Left lobe of liver (tissue), 2 donors: ENCODE data around the gene DYSF. TPM values are rescaled to one million over a fixed set of nuclear protein-coding genes. Genes with fewer than 3 reads are reported as not detected.

Source experiments
- ATAC-seq: fragments of 200-7000 bp; cut with Tn5 transposase; one replicate; pipeline ENCODE4 v1.9.1; 2020; ENCODE audit warnings: mild to moderate bottlenecking, moderate library complexity
- DNase-seq: peaks from one replicate; pipeline ENCODE4 v3.0.0-alpha.2; 2020; ENCODE audit warnings: low spot score
- total RNA-seq: library from RNA; stranded (reverse); gene quantifications from one replicate; pipeline ENCODE4 v1.2.1, GENCODE V29; 2021
- donor health status: DM: no; HTN: no; CAD: no; lungs with moderate emphysema.
- donor health status: DM: no; HTN: yes; CAD: no.

The DYSF gene
- total RNA-seq, 1 donor from 2014 or later: 30.0 TPM

DNA sequence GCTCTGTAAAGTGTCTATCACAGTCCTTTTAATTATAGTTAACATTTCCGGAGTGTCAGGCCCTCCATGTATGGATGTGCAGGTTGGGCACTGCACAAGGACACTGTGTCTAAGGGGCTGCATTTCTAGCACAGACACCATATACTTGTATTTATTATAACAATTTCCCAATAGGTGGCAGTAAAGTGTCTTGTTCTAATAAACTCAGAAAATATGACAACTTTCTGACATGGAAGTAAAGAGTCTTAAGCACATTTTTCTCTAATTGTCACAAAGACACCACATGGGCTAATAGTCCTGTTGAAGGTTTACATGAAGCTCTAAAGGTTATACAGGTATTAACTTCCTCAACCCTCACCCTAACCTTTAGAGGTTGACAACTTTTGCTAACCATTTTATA is 156.6 kb downstream of the DYSF start:
- peak; percentile 47 for ATAC-seq
- DNase-seq: no peak

DNA sequence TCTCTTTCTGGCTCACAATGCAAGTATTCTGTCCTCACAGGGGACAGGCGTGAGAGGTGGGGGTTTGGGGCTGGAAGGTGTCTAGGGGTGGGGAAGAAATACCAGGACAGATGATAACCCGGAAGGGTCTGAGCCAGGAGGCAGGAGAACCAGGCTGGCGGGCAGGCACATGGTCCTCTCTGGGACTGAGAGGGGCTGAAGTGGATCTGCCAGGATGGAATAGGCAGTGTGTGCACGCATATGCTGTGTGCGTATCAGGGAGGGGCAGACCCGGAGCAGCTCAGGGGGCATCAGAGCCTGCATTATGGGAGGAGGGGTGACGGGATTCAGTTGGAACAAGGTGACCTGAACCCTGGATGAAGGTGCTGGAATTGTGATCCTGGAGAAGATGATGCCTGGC is 157.3 kb downstream of the DYSF start:
- ATAC-seq (no peak), DNase-seq (peak; percentile 33)

DNA sequence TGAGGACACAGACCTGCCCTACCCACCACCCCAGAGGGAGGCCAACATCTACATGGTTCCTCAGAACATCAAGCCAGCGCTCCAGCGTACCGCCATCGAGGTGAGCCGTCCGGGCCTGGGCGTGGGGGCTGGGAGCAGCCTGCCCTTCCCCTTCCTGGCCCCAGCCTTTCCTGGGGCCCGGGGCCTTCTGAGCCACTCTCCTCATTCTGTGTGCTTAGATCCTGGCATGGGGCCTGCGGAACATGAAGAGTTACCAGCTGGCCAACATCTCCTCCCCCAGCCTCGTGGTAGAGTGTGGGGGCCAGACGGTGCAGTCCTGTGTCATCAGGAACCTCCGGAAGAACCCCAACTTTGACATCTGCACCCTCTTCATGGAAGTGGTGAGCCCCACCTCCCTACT is 157.9 kb downstream of the DYSF start:
- no peak for ATAC-seq

DNA sequence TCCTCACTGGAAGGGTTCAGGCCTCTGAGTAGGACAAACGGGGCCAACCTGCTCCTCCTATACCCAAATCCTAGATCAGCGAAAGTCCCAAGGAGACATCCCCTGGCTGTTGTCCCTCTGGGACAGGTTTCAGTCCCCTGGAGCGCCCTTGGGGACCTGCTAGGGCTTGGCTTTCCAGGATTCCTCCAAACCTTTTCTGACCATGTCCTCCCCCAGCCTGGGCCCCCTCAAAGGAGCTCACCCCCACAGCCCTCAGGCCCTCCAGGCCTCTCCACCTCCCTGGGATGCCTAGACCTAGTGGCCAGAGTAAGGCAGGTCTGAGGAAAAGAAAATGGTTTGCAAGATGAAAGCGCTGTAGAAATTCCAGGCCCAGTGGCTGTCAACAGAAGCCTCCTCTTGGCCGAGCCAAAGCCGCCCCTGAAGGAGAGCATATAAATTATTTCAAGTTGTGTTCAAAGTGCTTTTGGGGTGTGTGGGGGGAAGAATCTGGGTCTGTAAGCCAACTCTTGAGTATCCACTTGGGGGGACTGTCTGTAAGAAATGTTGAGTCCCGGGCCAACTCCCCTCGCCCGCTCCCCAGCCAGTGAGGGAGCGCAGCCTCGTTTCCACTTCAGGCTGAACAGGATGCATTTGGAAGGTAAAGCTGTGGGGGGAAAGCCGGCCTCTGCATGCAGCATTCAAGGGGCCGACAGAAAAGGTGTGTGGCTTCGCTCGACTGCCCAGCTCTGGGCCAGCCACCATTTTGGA is 158.6 kb downstream of the DYSF start:
- DNase-seq: peak; percentile 29
- ATAC-seq: no peak

More for the DNA sequence above, 157.9 kb downstream of the DYSF start:
- peak; percentile 28 for DNase-seq

DNA sequence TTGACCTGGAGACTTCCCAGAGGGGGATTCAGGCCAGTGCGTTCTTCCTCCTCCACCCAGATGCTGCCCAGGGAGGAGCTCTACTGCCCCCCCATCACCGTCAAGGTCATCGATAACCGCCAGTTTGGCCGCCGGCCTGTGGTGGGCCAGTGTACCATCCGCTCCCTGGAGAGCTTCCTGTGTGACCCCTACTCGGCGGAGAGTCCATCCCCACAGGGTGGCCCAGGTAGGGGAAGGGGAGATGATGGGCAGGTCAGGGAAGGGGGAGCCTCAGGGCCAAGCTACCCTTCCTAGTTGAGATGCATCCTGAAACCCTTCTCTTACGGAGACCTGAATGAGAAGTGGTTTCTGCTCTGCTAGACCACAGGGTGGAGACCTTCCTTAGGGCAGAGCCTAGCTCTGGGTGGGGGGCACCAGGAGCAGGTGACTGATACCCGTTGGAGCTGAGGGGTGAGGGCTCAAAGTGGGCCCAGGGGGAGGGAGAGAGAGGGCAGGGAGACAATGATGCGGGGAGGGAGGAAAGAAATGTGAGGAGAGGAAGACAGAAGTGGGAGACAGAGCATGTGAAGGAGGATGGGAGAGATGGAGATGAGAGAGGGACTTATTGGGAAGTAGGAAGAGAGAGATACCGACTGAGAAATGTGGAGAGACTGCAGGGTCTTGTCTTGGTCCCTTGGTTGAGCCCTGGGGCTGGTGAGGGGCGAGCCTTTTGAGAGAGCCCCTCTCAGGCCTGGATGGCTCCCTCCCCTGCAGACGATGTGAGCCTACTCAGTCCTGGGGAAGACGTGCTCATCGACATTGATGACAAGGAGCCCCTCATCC is 159.4 kb downstream of the DYSF start:
- ATAC-seq (no peak), DNase-seq (peak; percentile 43)

DNA sequence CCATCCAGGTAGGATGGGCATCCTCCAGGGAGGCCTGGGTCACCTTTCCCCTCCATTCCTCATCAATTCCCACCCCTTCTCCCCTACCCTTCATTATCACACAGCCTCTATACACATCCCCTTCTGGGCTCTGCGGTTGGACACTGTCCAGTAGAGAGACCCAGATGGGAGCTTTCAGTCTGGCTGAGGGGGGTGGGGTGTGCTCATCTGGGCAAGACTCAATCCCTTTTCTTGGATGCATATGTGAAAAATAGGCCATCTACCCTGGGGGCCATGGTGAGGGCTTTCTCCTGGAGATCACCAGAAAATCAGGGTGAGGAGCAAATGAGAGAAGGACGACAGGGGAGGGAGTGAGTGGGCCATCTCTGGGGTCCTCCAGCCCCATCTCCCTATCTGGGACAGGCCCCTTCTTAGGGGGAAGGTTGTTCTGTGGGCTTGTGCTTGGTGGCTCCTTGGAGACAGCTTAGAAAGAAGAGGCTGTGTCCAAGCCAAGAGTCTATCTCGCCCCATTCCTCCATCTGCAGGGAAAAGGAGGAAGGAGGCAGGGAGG is 160.1 kb downstream of the DYSF start:
- DNase-seq: peak; percentile 35

GRCh38 chr2:71613953-71614925 is 160.9 kb downstream of the DYSF start:
- DNase-seq (peak; percentile 38), ATAC-seq (no peak)

More for the DNA sequence above, 160.1 kb downstream of the DYSF start:
- ATAC-seq: no peak

GRCh38 chr2:71614976-71615766 is 161.8 kb downstream of the DYSF start:
- DNase-seq (peak; percentile 68), ATAC-seq (peak; percentile 79)

DNA sequence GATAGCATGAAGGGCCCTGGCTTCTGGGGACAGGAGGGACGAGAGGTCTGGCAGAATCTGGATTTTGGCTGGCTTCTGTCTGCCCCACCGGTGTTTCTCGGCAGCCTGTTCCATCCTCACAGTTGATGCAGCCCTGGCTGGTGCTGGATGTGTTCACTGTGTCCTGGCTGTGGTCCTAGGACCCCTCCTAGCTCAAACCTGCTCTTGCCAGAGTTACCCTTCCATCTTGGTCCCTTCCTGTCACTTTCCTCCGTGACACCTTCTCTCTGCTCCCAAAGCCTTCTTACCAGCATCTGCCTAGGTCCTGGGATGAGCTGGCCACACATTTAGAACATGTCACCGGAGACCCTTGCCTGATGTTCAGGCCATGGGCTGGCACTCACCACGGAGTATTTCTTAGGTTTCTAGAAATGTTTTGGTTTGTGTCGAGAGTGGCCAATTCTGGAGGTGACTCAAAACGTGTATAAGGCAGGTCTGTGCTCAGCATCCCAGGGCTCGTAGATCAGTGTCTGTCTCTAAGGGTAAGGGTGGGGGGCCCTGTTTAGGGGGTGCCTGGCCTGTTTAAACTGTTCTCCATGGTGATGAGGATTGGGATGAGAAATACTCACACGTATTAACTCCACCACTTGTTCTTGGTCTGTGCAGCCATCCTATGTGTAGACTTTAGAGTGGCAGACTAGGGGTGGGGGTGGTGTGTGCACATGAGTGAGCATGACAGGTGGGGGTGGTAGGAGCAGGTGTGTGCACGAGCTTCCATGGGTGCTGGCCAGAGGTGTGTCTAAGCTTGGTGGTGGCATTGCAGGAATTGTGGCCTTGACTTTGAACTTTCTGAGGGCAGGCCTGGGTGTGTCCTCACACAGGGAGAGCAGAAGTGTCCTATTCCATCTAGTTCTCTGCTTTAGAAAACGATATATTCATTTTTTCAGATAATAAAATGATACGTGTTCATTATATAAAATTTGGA is 162.7 kb downstream of the DYSF start:
- ATAC-seq (no peak), DNase-seq (peak; percentile 30)

DNA sequence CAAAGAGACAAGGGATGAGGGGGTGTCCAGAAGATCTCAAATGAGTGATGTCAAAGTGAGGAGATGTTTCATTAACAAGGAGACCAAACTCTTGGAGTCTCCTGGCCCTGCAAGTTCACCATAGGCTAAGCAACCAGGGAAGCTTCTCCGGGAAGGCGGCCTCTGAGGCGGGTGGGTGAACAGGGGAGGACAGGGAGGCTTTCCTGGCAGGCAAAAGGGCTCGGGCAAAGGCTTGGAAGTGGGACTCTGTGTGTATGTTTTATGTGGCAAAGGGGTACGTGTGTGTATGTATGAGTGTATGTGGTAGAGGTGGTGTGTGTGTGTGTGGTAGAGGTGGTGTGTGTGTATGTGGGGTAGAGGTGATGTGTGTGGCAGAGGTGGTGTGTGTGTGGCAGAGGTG is 163.9 kb downstream of the DYSF start:
- ATAC-seq (no peak), DNase-seq (peak; percentile 30)

DNA sequence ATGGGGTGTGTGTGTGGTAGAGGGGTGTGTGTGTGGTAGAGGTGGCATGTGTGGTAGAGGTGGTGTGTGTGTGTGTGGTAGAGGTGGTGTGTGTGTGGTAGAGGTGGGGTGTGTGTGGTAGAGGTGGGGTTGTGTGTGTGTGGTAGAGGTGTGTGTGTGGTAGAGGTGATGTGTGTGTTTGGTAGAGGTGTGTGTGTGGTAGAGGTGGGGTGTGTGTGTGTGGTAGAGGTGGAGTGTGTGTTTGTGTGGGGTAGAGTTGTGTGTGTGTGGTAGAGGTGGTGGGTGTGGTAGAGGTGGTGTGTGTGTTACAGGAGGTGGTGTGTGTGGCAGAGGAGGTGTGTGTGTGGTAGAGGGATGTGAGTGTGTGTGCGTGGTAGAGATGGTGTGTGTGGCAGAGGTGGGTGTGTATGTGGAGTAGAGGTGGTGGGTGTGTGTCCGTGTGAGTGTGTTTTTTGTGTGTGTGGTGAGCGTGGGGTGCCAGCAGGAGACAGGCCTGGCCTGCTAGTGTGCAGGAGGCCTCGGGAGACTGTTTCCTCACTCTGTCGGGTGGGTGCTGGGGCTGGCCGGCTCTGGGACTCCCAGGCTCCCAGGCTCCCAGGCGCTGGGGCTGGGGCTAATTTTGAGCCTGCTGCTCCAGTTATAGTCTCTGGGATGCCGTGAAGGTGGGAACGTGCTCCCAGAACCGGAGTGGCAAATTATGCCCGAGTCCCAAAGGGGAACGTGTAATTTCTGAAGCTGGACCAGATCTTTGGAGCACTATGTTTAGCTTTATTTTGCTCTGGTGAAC is 165.2 kb downstream of the DYSF start:
- DNase-seq (peak; percentile 35), ATAC-seq (no peak)

DNA sequence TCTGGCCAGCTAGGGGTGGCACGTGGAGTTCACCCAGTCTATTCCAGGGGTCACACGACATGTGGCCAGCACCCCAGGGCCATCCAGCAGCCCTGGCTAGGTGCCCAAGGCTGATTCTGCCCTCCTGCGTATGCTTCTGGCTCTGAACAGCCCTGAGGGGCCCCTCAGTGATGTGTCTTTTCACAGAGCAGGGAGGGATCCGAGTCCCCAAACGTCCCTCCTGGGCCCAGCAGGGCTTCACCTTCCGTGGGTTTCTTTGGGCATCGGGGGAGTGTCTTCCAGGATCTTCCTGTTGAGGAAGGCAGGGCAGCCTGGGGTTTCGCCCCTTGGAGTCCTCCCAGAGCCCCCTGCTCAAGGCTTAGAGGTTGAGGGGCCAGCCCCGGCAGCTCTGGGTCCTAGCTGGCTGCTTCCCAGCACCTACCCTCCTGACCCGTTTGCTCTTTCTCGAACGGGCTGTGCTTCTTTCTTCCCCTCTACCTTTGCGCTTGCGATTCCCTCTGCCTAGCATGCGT is 165.9 kb downstream of the DYSF start:
- ATAC-seq (no peak), DNase-seq (peak; percentile 42)

DNA sequence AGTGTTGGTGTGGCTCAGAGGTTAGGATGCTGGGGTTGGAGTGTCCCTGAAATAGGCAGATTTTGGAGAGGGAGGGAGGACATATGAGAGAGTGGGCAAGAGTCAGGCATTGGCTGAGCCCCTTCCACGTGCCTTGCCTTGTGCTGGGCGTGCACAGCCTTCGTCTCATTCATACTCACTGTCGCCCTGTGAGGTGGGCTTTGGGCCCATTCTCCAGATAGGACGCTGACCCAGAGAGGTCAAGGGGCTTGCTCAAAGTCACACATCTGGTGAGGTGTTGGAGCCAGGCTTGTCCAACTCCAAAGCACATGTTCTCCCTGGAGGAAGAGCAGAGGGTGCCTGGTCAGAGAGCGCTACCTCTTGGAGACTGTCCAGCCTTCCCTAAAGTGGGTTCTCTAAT is 166.8 kb downstream of the DYSF start:
- DNase-seq (peak; percentile 29), ATAC-seq (no peak)

- DNase-seq (peak; percentile 38), ATAC-seq (no peak)
Observed at GRCh38 chr2:71620851-71621251, 167.5 kb downstream of the DYSF start.

- no peak for DNase-seq
- no peak for ATAC-seq
Observed at GRCh38 chr2:71629273-71629672, 175.9 kb downstream of the DYSF start.

GRCh38 chr2:71629771-71630453 is 176.6 kb downstream of the DYSF start:
- DNase-seq: no peak
- no peak for ATAC-seq
